Liver (tissue), 9 donors: Measurements from ENCODE around the gene SMAD7. TPM values are rescaled to one million over a fixed set of nuclear protein-coding genes. Genes with fewer than 3 reads are reported as not detected.

Source experiments
- DNase-seq: peaks from one replicate; pipeline ENCODE4 v3.0.0-alpha.2; 2017; ENCODE audit warnings: low spot score
- H3K27ac ChIP-seq, 2 donors: one replicate each; pipeline ENCODE4 v1.7.0; 2013; ENCODE audit warnings: inconsistent platforms in 2 of 2, low read length in 2 of 2, control low read depth in 1 of 2, low read depth in 1 of 2, mild to moderate bottlenecking in 1 of 2
- H3K27me3 ChIP-seq, 4 donors: one replicate each; pipeline versions ENCODE4 v1.6.1 to v1.7.0; 2013; ENCODE audit warnings: low read length in 3 of 4, inconsistent platforms in 1 of 4, mild to moderate bottlenecking in 1 of 4, moderate library complexity in 1 of 4; ENCODE audit not compliant: control insufficient read depth in 4 of 4, insufficient read depth in 4 of 4
- H3K36me3 ChIP-seq, 4 donors: one replicate each; pipeline versions ENCODE4 v1.6.1 to v1.7.0; 2013; ENCODE audit warnings: low read length in 3 of 4, mild to moderate bottlenecking in 3 of 4, low read depth in 1 of 4, moderate library complexity in 1 of 4; ENCODE audit not compliant: control insufficient read depth in 4 of 4, insufficient read depth in 3 of 4
- H3K4me1 ChIP-seq, 4 donors: one replicate each; pipeline versions ENCODE4 v1.6.1 to v1.7.0; 2013; ENCODE audit warnings: low read length in 3 of 4, mild to moderate bottlenecking in 3 of 4, moderate library complexity in 1 of 4; ENCODE audit not compliant: control insufficient read depth in 4 of 4, insufficient read depth in 4 of 4
- H3K4me3 ChIP-seq, 3 donors: one replicate each; pipeline versions ENCODE4 v1.6.1 to v1.7.0; 2013; ENCODE audit warnings: low read length in 3 of 3, control low read depth in 1 of 3, low read depth in 1 of 3, mild to moderate bottlenecking in 1 of 3
- H3K9ac ChIP-seq, 2 donors: one replicate each; pipeline ENCODE4 v1.7.0; 2013; ENCODE audit warnings: low read length in 2 of 2, mild to moderate bottlenecking in 2 of 2, moderate library complexity in 2 of 2, control low read depth in 1 of 2, low read depth in 1 of 2
- H3K9me3 ChIP-seq, 4 donors: one replicate each; pipeline versions ENCODE4 v1.6.1 to v1.7.0; 2013; ENCODE audit warnings: low read length in 3 of 4; ENCODE audit not compliant: control insufficient read depth in 4 of 4
- CTCF ChIP-seq: fragments of 150-350 bp; IDR thresholded peaks from 2 replicates; pipeline ENCODE4 v1.5.1; 2017; ENCODE audit warnings: improper control_type of control experiment, low read depth, low read length; ENCODE audit not compliant: missing input control
- EGR1 ChIP-seq, 2 donors: IDR thresholded peaks; 2 replicates each; pipeline ENCODE4 v1.6.1; 2016 to 2018; ENCODE audit warnings: antibody characterized with exemption in 2 of 2, low read depth in 2 of 2
- FOXA2 ChIP-seq: IDR thresholded peaks from 2 replicates; pipeline ENCODE4 v1.6.1; 2016; ENCODE audit warnings: antibody characterized with exemption
- HNF4A ChIP-seq, 2 donors: conservative IDR thresholded peaks; 2 replicates each; pipeline ENCODE4 v1.6.1; 2016; ENCODE audit warnings: antibody characterized with exemption in 2 of 2, mild to moderate bottlenecking in 2 of 2
- HNF4G ChIP-seq: IDR thresholded peaks from 2 replicates; pipeline ENCODE4 v1.6.1; 2016; ENCODE audit warnings: antibody characterized with exemption
- JUND ChIP-seq, 2 donors: IDR thresholded peaks; 2 replicates each; pipeline ENCODE4 v1.6.1; 2016; ENCODE audit warnings: antibody characterized with exemption in 2 of 2
- NR2F2 ChIP-seq: IDR thresholded peaks from 2 replicates; pipeline ENCODE4 v1.6.1; 2016; ENCODE audit warnings: antibody characterized with exemption
- RAD21 ChIP-seq, 2 donors: IDR thresholded peaks; 2 replicates each; pipeline ENCODE4 v1.6.1; 2016; ENCODE audit warnings: antibody characterized with exemption in 2 of 2, mild to moderate bottlenecking in 2 of 2
- REST ChIP-seq: IDR thresholded peaks from 2 replicates; pipeline ENCODE4 v1.6.1; 2016; ENCODE audit warnings: antibody characterized with exemption, mild to moderate bottlenecking
- RXRA ChIP-seq, 2 donors: IDR thresholded peaks; 2 replicates each; pipeline ENCODE4 v1.6.1; 2017 to 2018; ENCODE audit warnings: antibody characterized with exemption in 2 of 2, mild to moderate bottlenecking in 1 of 2
- SP1 ChIP-seq: IDR thresholded peaks from 2 replicates; pipeline ENCODE4 v1.6.1; 2018; ENCODE audit warnings: antibody characterized with exemption, mild to moderate bottlenecking
- ZBTB33 ChIP-seq: IDR thresholded peaks from 2 replicates; pipeline ENCODE4 v1.6.1; 2016; ENCODE audit warnings: antibody characterized with exemption
- WGBS: extraction: QIAGEN DNeasy Blood & Tissue Kit; methylation state at CpG from one replicate; pipeline ENCODE4 v1.1.7; 2013; 5-methylcytosine and 5-hydroxymethylcytosine counted together
- polyA plus RNA-seq, 2 donors: library from polyadenylated mRNA; stranded (reverse) in 1 of 2; unstranded in 1 of 2; fragments of 200-250 nt in 1 of 2; fragments of >200 nt in 1 of 2; fragmentation: Nextera tagmentation in 1 of 2; extraction: Ambion mirVana in 1 of 2; gene quantifications; one replicate each; pipeline versions ENCODE4 v1.2.1 to v1.2.3, GENCODE V29; 2013 to 2015
- total RNA-seq, 2 donors: library from RNA; depleted of rRNA; stranded (reverse); fragments of >200 nt; gene quantifications; one replicate each; pipeline ENCODE4 v1.2.3, GENCODE V29; 2014
- TF ChIP-seq, protein P1 (sequence below): IDR thresholded peaks from 2 replicates; pipeline ENCODE4 v1.6.1; 2016; ENCODE audit warnings: antibody characterized with exemption
- TF ChIP-seq, protein P2 (sequence below): IDR thresholded peaks from 2 replicates; pipeline ENCODE4 v1.6.1; 2016; ENCODE audit warnings: antibody characterized with exemption
- donor health status: healthy.
- donor health status: healthy.
- donor health status: healthy.
- donor health status: healthy.
- donor health status: healthy.

The SMAD7 gene
- total and polyA plus RNA-seq, 4 donors: 3.2 to 11.8 (median 10.1) TPM

GRCh38 chr18:48925491-48925780 lies 25.3 kb downstream of the SMAD7 start:
- no peak for DNase-seq
- Histone ChIP-seq H3K9ac (no peak overlapping the region), H3K4me3 (no peak overlapping the region), H3K9me3 (no peaks in the 10 kb centered on the region), H3K4me1 (peaks cover 31 to 78% (median 64%) of the 10 kb centered on the region in 4 donors), H3K27ac (peak overlapping the region; percentile 58 to 79), H3K27me3 (no peaks in the 10 kb centered on the region), H3K36me3 (peaks cover 5 to 11% (median 7%) of the 10 kb centered on the region in 4 donors)
- TF ChIP-seq ZBTB33 (no peak), RAD21 (IDR thresholded peaks at IDR 0.05) (no peak), SP1 (no peak), EGR1 (IDR thresholded peaks at IDR 0.05; ENCODE audit: low read depth in 2 of 2) (no peak), REST (no peak), HNF4A (conservative IDR thresholded peaks at IDR 0.05) (no peak), CTCF (no peak), HNF4G (no peak), JUND (IDR thresholded peaks at IDR 0.05) (no peak)
- TF ChIP-seq, protein P1, sequence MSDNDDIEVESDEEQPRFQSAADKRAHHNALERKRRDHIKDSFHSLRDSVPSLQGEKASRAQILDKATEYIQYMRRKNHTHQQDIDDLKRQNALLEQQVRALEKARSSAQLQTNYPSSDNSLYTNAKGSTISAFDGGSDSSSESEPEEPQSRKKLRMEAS: no peak
- TF ChIP-seq, protein P2, sequence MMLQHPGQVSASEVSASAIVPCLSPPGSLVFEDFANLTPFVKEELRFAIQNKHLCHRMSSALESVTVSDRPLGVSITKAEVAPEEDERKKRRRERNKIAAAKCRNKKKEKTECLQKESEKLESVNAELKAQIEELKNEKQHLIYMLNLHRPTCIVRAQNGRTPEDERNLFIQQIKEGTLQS: no peak
- 81% methylated on average over 3 of the region's 3 CpGs for WGBS

GRCh38 chr18:48924630-48925490 lies 25.9 kb downstream of the SMAD7 start:
- H3K4me1 ChIP-seq: peaks cover 27 to 74% (median 59%) of the 10 kb centered on the region in 4 donors
- 31% methylated on average over 17 of the region's 17 CpGs for WGBS
- peak overlapping the region; percentile 58 to 79 for H3K27ac ChIP-seq
- no peaks in the 10 kb centered on the region for H3K9me3 ChIP-seq
- TF ChIP-seq JUND (IDR thresholded peaks at IDR 0.05) (no peak), HNF4A (conservative IDR thresholded peaks at IDR 0.05) (peak in 1 of 2 donors; percentile 52), FOXA2 (no peak), NR2F2 (no peak), RXRA (IDR thresholded peaks at IDR 0.05) (peak in 1 of 2 donors; percentile 58), CTCF (no peak), HNF4G (no peak)
- peak overlapping the region in 1 of 2 donors; percentile 42 for H3K9ac ChIP-seq
- H3K27me3 ChIP-seq: no peaks in the 10 kb centered on the region
- H3K36me3 ChIP-seq: peaks cover 5 to 15% (median 7%) of the 10 kb centered on the region in 4 donors
- no peak overlapping the region for H3K4me3 ChIP-seq
- DNase-seq: no peak
